HepG2 (cell line): ENCODE results near the gene ADGRD1. TPM values are rescaled to one million over a fixed set of nuclear protein-coding genes. Genes with fewer than 3 reads are reported as not detected.

Source experiments
- ATAC-seq: fragments of 200-7000 bp; cut with Tn5 transposase; 3 replicates; pipeline ENCODE4 v1.9.1; 2020; ENCODE audit warnings: mild to moderate bottlenecking, moderate library complexity
- BruUV-seq: library from RNA; stranded (reverse); fragments of 400-500 nt; replicated peaks from 2 replicates; lab custom pipeline; 2021; lab: Mats Ljungman, UMichigan
- CTCF ChIA-PET: fragments of 300-600 bp; formaldehyde crosslinking; extraction: SDS; loops from one replicate; lab custom pipeline; 2021; ENCODE audit warnings: low total read pairs, inconsistent platforms, low intra/inter-chr PET ratio; lab: Yijun Ruan, JAX
- POLR2A ChIA-PET: fragments of 350-600 bp; sonication (Branson Sonifier 250); formaldehyde crosslinking; loops from one replicate; lab custom pipeline; 2020; ENCODE audit warnings: antibody characterized with exemption, inconsistent platforms; lab: Yijun Ruan, JAX
- DNase-seq: peaks from one replicate; pipeline ENCODE4 v3.0.0-alpha.2; 2015; ENCODE audit warnings: low spot score
- FAIRE-seq: peaks from 3 replicates; lab custom pipeline; 2011; peaks lifted over from hg19 to GRCh38; lab: Jason Lieb, UNC
- H2AFZ ChIP-seq: one replicate; pipeline ENCODE4 v1.6.1; 2011; ENCODE audit warnings: low read length, inconsistent platforms
- H3K27ac ChIP-seq: fragments of 300-600 bp; 3 replicates; pipeline ENCODE4 v1.8.0; 2011; ENCODE audit warnings: mixed run types, mild to moderate bottlenecking, mixed read lengths, low read length, inconsistent platforms; ENCODE audit not compliant: insufficient read depth; ENCODE audit errors: extremely low read length
- H3K27me3 ChIP-seq, 2 experiments: fragments of 200-600 bp in 1 of 2; 2 replicates in 1 of 2; 3 replicates in 1 of 2; pipeline versions ENCODE4 v1.6.0 to v1.8.0; 2011; ENCODE audit warnings: low read length in 2 of 2, mild to moderate bottlenecking in 2 of 2, moderate library complexity in 2 of 2, inconsistent platforms in 1 of 2; ENCODE audit not compliant: insufficient read depth in 2 of 2, control insufficient read depth in 1 of 2
- H3K36me3 ChIP-seq, 2 experiments: fragments of 200-600 bp in 1 of 2; replicated peaks in 1 of 2; 2 replicates in 1 of 2; 3 replicates in 1 of 2; pipeline versions ENCODE4 v1.5.1 to v1.8.0; 2011; ENCODE audit warnings: low read length in 2 of 2, inconsistent platforms in 1 of 2; ENCODE audit not compliant: insufficient read depth in 2 of 2, control insufficient read depth in 1 of 2
- H3K4me1 ChIP-seq: 2 replicates; pipeline ENCODE4 v1.5.1; 2012; ENCODE audit warnings: low read length, inconsistent platforms; ENCODE audit not compliant: insufficient read depth
- H3K4me2 ChIP-seq: 2 replicates; pipeline ENCODE4 v1.6.0; 2011; ENCODE audit warnings: low read depth, low read length, inconsistent platforms
- H3K4me3 ChIP-seq, 3 experiments: fragments of 200-600 bp in 1 of 3; sonication (generic), shearing (Covaris generic) in 1 of 3; replicated peaks in 1 of 3; 2 replicates each; pipeline ENCODE4 v1.5.1; 2011 to 2016; ENCODE audit warnings: low read length in 3 of 3, inconsistent platforms in 2 of 3, low read depth in 2 of 3, mild to moderate bottlenecking in 2 of 3, control low read depth in 1 of 3, mixed read lengths in 1 of 3; ENCODE audit not compliant: insufficient read depth in 1 of 3
- H3K79me2 ChIP-seq: one replicate; pipeline ENCODE4 v1.6.1; 2011; ENCODE audit warnings: low read length, inconsistent platforms; ENCODE audit not compliant: insufficient read depth
- H3K9ac ChIP-seq: 2 replicates; pipeline ENCODE4 v1.6.0; 2011; ENCODE audit warnings: mild to moderate bottlenecking, low read depth, low read length, inconsistent platforms; ENCODE audit not compliant: insufficient read depth
- H3K9me3 ChIP-seq: 2 replicates; pipeline ENCODE4 v1.5.1; 2012; ENCODE audit warnings: mild to moderate bottlenecking, low read length
- H4K20me1 ChIP-seq: 2 replicates; pipeline ENCODE4 v1.6.0; 2011; ENCODE audit warnings: inconsistent platforms, mild to moderate bottlenecking, low read length, moderate library complexity; ENCODE audit not compliant: insufficient read depth
- FOXP1 ChIP-seq, 2 experiments: fragments of 450-650 bp in 1 of 2; IDR thresholded peaks; 2 replicates each; pipeline ENCODE4 v1.6.1; 2017 to 2018; ENCODE audit warnings: antibody characterized with exemption in 1 of 2
- MYPOP ChIP-seq: sonication (generic); formaldehyde crosslinking; IDR thresholded peaks from 2 replicates; pipeline ENCODE4 v1.8.1; 2023; ENCODE audit warnings: mild to moderate bottlenecking, moderate library complexity, missing genetic modification reagents
- PAX8 ChIP-seq: sonication (generic); formaldehyde crosslinking; IDR thresholded peaks from 2 replicates; pipeline ENCODE4 v1.8.0; 2022; ENCODE audit warnings: mild to moderate bottlenecking, missing genetic modification reagents, borderline replicate concordance
- WGBS: methylation state at CpG from one replicate; pipeline ENCODE4 v1.1.6; 2017; ENCODE audit warnings: low lambda C conversion rate; 5-methylcytosine and 5-hydroxymethylcytosine counted together
- in situ Hi-C: cut with HindIII; loops from 2 replicates; pipeline ENCODE4 v1.10.0; 2017; ENCODE audit warnings: low pct_unique_long_range_greater_than_20kb; ENCODE audit not compliant: extremely low pct_ligation_motif_present
- intact Hi-C: fragments of 100-400 bp; cut with micrococcal nuclease; formaldehyde crosslinking; loops from one replicate; pipeline ENCODE4 v1.10.0; 2022; ENCODE audit not compliant: unreplicated experiment
- polyA plus RNA-seq, 8 experiments: library from polyadenylated mRNA; depleted of rRNA in 3 of 8; stranded (reverse) in 7 of 8; unstranded in 1 of 8; fragments of >200 nt; fragmentation: Illumina TruSeq in 4 of 8; extraction: Trizol in 4 of 8; gene quantifications; 2 replicates each; pipeline versions ENCODE4 v1.2.1 to v1.2.3, GENCODE V29; 2011 to 2016; ENCODE audit warnings: low read depth in 4 of 8, missing spikeins in 1 of 8, mixed read lengths in 1 of 8; ENCODE audit not compliant: insufficient read depth in 1 of 8
- small RNA-seq, 3 experiments: library from RNA; depleted of rRNA; stranded (forward); fragments of <200 nt; gene quantifications; one replicate each; pipeline ENCODE3, GENCODE V24; 2012; ENCODE audit warnings: low read depth in 2 of 3, low replicate concordance in 1 of 3; ENCODE audit not compliant: insufficient read length in 3 of 3, insufficient read depth in 2 of 3
- total RNA-seq, 5 experiments: library from RNA; depleted of rRNA; stranded (reverse); fragments of >200 nt; fragmentation: Illumina TruSeq; extraction: Trizol; gene quantifications; 2 replicates each; pipeline ENCODE4 v1.2.3, GENCODE V29; 2016; ENCODE audit warnings: low read depth in 1 of 5
- TF ChIP-seq, protein P1 (sequence below): sonication (generic); formaldehyde crosslinking; IDR thresholded peaks from 2 replicates; pipeline ENCODE4 v1.5.0; 2020; ENCODE audit warnings: mild to moderate bottlenecking, missing genetic modification reagents, borderline replicate concordance

ADGRD1 gene
- total and polyA plus RNA-seq, 2 of the 13 experiments (the other 11 are each of a cell fraction or from before 2014, with no cell fraction given) = 0.46 to 12.4 TPM

DNA sequence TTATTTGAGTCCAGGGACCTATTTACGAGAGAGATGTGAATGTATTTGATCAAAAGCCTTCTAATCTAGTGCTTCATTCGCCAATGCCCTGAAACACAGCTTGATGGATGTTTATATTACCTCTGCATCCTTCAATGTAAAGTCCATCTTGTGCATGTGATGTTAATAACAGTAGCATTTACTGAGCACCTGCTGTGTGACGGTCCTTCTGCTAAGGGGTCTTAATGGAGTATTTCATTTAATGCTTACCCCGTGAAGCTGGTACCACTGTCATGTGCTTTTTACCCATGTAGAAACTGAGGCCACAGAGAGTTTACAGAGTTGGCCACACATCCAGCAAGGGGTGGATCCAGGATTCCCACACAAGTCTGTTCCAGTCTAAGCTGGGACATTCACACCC lies 237.3 kb downstream of the ADGRD1 start:
- in situ Hi-C loops (no loop called here), intact Hi-C loops (no loop called here)
- CTCF ChIA-PET = no interaction called here
- POLR2A ChIA-PET = no interaction called here
- Histone ChIP-seq H3K27ac (no peak overlapping the region), H3K79me2 (no peaks in the 10 kb centered on the region), H3K4me3 (no peak overlapping the region), H3K36me3 (no peaks in the 10 kb centered on the region), H3K9me3 (no peaks in the 10 kb centered on the region), H3K27me3 (peaks cover 0 to 21% of the 10 kb centered on the region in 2 experiments; a peak in 2 of 5 replicates), H2AFZ (no peak overlapping the region), H4K20me1 (no peaks in the 10 kb centered on the region), H3K4me2 (no peak overlapping the region), H3K4me1 (no peaks in the 10 kb centered on the region), H3K9ac (no peak overlapping the region)
- no peak for FAIRE-seq
- WGBS = 0% methylated on average over 4 of the region's 4 CpGs
- ATAC-seq = no peak
- DNase-seq = no peak
- no TSS peak for BruUV-seq
- TF ChIP-seq, protein P1, sequence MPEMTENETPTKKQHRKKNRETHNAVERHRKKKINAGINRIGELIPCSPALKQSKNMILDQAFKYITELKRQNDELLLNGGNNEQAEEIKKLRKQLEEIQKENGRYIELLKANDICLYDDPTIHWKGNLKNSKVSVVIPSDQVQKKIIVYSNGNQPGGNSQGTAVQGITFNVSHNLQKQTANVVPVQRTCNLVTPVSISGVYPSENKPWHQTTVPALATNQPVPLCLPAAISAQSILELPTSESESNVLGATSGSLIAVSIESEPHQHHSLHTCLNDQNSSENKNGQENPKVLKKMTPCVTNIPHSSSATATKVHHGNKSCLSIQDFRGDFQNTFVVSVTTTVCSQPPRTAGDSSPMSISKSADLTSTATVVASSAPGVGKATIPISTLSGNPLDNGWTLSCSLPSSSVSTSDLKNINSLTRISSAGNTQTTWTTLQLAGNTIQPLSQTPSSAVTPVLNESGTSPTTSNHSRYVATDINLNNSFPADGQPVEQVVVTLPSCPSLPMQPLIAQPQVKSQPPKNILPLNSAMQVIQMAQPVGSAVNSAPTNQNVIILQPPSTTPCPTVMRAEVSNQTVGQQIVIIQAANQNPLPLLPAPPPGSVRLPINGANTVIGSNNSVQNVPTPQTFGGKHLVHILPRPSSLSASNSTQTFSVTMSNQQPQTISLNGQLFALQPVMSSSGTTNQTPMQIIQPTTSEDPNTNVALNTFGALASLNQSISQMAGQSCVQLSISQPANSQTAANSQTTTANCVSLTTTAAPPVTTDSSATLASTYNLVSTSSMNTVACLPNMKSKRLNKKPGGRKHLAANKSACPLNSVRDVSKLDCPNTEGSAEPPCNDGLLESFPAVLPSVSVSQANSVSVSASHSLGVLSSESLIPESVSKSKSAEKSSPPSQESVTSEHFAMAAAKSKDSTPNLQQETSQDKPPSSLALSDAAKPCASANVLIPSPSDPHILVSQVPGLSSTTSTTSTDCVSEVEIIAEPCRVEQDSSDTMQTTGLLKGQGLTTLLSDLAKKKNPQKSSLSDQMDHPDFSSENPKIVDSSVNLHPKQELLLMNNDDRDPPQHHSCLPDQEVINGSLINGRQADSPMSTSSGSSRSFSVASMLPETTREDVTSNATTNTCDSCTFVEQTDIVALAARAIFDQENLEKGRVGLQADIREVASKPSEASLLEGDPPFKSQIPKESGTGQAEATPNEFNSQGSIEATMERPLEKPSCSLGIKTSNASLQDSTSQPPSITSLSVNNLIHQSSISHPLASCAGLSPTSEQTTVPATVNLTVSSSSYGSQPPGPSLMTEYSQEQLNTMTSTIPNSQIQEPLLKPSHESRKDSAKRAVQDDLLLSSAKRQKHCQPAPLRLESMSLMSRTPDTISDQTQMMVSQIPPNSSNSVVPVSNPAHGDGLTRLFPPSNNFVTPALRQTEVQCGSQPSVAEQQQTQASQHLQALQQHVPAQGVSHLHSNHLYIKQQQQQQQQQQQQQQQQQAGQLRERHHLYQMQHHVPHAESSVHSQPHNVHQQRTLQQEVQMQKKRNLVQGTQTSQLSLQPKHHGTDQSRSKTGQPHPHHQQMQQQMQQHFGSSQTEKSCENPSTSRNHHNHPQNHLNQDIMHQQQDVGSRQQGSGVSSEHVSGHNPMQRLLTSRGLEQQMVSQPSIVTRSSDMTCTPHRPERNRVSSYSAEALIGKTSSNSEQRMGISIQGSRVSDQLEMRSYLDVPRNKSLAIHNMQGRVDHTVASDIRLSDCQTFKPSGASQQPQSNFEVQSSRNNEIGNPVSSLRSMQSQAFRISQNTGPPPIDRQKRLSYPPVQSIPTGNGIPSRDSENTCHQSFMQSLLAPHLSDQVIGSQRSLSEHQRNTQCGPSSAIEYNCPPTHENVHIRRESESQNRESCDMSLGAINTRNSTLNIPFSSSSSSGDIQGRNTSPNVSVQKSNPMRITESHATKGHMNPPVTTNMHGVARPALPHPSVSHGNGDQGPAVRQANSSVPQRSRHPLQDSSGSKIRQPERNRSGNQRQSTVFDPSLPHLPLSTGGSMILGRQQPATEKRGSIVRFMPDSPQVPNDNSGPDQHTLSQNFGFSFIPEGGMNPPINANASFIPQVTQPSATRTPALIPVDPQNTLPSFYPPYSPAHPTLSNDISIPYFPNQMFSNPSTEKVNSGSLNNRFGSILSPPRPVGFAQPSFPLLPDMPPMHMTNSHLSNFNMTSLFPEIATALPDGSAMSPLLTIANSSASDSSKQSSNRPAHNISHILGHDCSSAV (CRISPR knock-in tag) = no peak
- TF ChIP-seq MYPOP (CRISPR knock-in tag) = no peak
- no peak for TF ChIP-seq FOXP1 (IDR thresholded peaks at IDR 0.05)
- TF ChIP-seq FOXP1 (CRISPR knock-in tag; IDR thresholded peaks at IDR 0.05) = no peak
- TF ChIP-seq PAX8 (CRISPR knock-in tag) = no peak

Small RNA genes within 50 kb of the gene (small RNA-seq; reads per million reads assigned to genes)
- 0 reads per million in 3 experiments for gene RF00019

Other genes with a start within 250 kb of the ADGRD1 start
- gene RIMBP2, start 237.6 kb upstream of the ADGRD1 start, total RNA-seq (2016; rRNA removed; fragmentation: Illumina TruSeq; extraction: Trizol) = not detected in 2 replicates
- gene RIMBP2, start 237.6 kb upstream of the ADGRD1 start, polyA plus RNA-seq (2011; rRNA removed) = 0.03 TPM in 1 of 2 replicates, not detected in the other
- gene STX2, start 114.7 kb upstream of the ADGRD1 start, total RNA-seq (2016; rRNA removed; fragmentation: Illumina TruSeq; extraction: Trizol) = 12.4 and 13.4 TPM in 2 replicates
- 22.8 and 25.1 TPM in 2 replicates for gene STX2, start 114.7 kb upstream of the ADGRD1 start, polyA plus RNA-seq (2011; rRNA removed)
- gene RAN, start 81.8 kb upstream of the ADGRD1 start, total RNA-seq (2016; rRNA removed; fragmentation: Illumina TruSeq; extraction: Trizol) = 1,630 and 2,526 TPM in 2 replicates
- gene RAN, start 81.8 kb upstream of the ADGRD1 start, polyA plus RNA-seq (2011; rRNA removed) = 996 and 1,335 TPM in 2 replicates